T follicular helper cell (primary cell): Measurements from ENCODE around the gene GNG14.
"Not testable (repeated sequence)": the region's sequence is repeated elsewhere in the genome, so short reads cannot be mapped to it uniquely, and the experiment has no call there.

Experiments
- DNase-seq: peaks from one replicate; pipeline ENCODE4 v3.0.0-alpha.2; 2020; ENCODE audit warnings: low read depth

The GNG14 gene

GRCh38 chr19:12723641-12724426 is 36.0 kb downstream of the GNG14 start, which contains the start of gene TNPO2:
Gene TNPO2, minus strand, starts transcription at chr19:12723932. Its CDS starts 2,955 bp downstream, at chr19:12720977.
- peak; percentile 42 for DNase-seq

DNA sequence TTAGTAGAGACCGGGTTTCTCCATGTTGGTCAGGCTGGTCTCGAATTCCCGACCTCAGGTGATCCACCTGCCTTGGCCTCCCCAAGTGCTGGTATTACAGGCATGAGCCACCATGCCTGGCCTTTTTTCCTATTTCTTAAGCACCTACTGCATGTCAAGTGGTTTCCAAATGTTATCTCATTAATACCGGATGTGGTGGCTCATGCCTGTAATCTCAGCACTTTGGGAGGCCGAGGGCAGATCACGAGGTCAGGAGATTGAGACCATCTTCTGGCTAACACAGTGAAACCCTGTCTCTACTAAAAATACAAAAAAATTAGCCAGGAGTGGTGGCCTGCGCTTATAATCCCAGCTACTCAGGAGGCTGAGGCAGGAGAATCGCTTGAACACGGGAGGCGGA is 37.8 kb downstream of the GNG14 start:
- not testable (repeated sequence) for DNase-seq

DNA sequence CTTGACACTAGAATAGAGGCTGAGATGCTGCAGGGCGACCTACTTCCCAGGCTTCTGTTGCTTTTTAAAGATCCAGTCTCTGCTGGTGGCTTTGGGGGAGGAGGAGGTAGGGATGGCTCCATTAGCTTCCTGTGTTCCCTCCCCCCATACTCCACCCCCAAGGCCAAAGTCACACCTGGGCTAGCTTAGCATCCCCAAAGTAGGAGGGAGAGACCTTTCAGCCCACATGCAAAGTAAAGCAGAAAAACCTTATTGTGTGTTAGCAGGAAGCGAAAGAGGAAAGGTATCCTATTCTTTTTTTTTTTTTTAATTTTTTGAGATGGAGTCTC is 39.2 kb downstream of the GNG14 start:
- DNase-seq, result no peak

DNA sequence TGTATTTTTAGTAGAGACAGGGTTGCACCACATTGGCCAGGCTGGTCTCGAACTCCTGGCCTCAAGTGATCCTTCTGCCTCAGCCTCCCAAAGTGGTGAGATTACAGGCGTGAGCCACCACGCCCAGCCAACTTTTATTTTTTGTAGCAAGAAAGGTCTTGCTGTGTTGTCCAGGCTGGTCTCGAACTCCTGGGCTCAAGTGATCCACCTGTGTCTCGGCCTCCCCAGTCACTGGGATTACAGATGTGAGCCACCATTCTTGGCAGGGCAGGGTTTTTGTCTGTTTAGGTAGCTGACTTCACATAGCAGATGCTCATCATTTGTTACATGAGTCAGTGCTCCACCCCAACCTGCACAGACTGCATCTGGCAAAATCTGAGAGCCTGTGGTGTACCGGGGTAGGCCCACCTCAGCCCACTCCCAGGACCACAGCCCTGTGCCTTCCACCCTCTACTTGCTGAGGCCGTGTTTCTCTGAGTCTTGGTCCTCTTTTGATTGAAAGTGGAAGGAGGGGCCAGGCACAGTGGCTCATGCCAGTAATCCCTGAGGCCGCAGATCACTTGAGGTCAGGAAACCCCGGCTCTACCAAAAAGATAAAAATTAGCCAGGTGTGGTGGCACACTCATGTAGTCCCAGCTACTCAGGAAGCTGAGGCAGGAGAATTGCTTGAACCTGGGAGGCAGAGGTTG is 40.1 kb downstream of the GNG14 start:
- no peak for DNase-seq

GRCh38 chr19:12730064-12730463 is 42.3 kb downstream of the GNG14 start:
- DNase-seq, result no peak

- DNase-seq, result no peak
These were observed 43.5 kb downstream of the GNG14 start for GRCh38 chr19:12731337-12731736.

DNA sequence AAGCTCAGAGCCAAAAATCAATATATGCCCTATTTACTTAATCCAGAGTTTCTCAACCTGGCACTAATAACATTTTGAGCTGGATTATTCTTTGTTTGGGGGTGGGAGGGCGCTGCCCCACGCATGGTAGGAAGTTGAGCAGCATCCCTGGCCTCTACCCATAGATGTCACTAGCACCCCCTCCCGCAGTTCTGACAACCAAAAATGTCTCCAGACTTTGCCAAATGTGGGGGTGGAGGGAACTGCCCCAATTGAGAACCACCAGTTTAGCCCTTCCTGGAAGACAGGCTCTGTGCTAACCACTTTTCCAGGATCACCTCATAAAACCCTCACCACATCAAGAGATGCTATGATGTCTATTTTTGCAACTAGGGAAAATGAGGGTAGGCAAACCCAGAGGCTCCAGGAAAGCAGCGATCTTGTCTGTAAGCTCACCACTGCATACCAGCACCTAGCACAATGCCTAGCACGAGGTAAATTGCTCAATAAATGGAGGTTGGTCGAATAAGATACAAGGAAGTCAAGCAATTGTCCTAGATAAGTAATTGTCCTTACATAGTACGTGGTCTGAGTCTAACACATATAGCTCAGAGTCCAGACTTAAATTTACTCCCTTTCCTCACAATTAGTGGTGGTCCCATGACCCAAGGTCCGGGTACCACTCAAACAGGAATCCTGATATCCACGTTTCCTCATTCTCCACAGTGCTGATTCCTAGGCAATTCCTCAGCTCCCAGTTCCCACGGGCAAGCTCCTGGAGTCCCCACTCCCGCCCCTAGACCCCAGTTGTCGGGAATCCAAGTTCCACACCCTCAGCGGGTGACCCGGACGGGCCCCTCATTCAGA is 45.8 kb downstream of the GNG14 start:
- DNase-seq, result peak; percentile 28

GRCh38 chr19:12736995-12737834 is 49.4 kb downstream of the GNG14 start, which contains the start of gene GET3:
Gene GET3, plus strand, starts transcription at chr19:12737497. Its CDS starts 9 bp downstream, at chr19:12737506.
- DNase-seq, result peak; percentile 72

GRCh38 chr19:12737835-12738351 is 50.1 kb downstream of the GNG14 start:
- no peak for DNase-seq
